Body of pancreas (tissue), 4 donors: ENCODE data around the gene CYP3A5.

Experiments used
- POLR2A ChIP-seq, 3 donors: fragments of 450-650 bp; IDR thresholded peaks; one replicate each; pipeline ENCODE4 v1.6.1; 2016; ENCODE audit warnings: antibody characterized with exemption in 3 of 3, mild to moderate bottlenecking in 2 of 3
- TF ChIP-seq, protein P1 (sequence below), 7 experiments: fragments of 450-650 bp in 4 of 7; fragments of 200-600 bp in 3 of 7; sonication (generic) in 3 of 7; IDR thresholded peaks; one replicate each; pipeline ENCODE4 v1.5.1; 2016 to 2019; ENCODE audit warnings: antibody characterized with exemption in 7 of 7

DNA sequence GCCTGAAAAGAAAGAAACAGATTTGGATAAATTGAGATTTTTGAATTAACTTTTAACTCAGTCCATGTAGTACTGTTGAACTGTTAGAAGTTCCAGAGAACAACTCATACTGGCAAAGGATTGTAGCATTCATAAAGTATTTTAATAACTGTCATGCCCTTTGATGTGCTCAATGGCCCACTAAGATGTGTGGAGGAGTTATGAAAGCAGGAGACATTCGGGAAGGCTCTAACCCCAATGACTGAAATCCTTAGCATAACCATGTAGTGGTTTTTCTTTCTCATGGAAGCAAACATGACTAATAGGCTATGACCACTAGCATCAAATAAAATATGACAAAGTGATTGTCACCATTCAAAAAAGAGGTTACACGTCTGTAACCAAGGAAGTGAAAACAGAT is 29.5 kb upstream of the CYP3A5 start:
- TF ChIP-seq POLR2A (IDR thresholded peaks at IDR 0.05) = no peak
- TF ChIP-seq, protein P1, sequence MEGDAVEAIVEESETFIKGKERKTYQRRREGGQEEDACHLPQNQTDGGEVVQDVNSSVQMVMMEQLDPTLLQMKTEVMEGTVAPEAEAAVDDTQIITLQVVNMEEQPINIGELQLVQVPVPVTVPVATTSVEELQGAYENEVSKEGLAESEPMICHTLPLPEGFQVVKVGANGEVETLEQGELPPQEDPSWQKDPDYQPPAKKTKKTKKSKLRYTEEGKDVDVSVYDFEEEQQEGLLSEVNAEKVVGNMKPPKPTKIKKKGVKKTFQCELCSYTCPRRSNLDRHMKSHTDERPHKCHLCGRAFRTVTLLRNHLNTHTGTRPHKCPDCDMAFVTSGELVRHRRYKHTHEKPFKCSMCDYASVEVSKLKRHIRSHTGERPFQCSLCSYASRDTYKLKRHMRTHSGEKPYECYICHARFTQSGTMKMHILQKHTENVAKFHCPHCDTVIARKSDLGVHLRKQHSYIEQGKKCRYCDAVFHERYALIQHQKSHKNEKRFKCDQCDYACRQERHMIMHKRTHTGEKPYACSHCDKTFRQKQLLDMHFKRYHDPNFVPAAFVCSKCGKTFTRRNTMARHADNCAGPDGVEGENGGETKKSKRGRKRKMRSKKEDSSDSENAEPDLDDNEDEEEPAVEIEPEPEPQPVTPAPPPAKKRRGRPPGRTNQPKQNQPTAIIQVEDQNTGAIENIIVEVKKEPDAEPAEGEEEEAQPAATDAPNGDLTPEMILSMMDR (IDR thresholded peaks at IDR 0.05) = no peak
